Natural killer cell (primary cell): Measurements from ENCODE around the gene GNG3. TPM values are rescaled to one million over a fixed set of nuclear protein-coding genes. Genes with fewer than 3 reads are reported as not detected.
A peak's percentile ranks its signal among the peaks of the same experiment; 100 is the strongest.
"Not testable (repeated sequence)": the region's sequence is repeated elsewhere in the genome, so short reads cannot be mapped to it uniquely, and the experiment has no call there.

ENCODE experiments used
- ATAC-seq, 3 donors: fragments of 150-1000 bp in 2 of 3; fragments of 200-7000 bp in 1 of 3; cut with Tn5 transposase; 1 replicate in 1 of 3; 2 replicates in 2 of 3; pipeline ENCODE4 v1.10.0; 2021; ENCODE audit warnings: mild to moderate bottlenecking in 2 of 3, moderate library complexity in 2 of 3
- DNase-seq, 2 donors: peaks; one replicate each; pipeline versions ENCODE4 v3.0.0 to v3.0.0-alpha.2; 2013 to 2021; ENCODE audit warnings: mixed read lengths in 1 of 2
- H3K27ac ChIP-seq: one replicate; pipeline ENCODE4 v1.5.1; 2013; ENCODE audit warnings: mild to moderate bottlenecking, low read length
- H3K27me3 ChIP-seq: one replicate; pipeline ENCODE4 v1.6.1; 2013; ENCODE audit warnings: low read length; ENCODE audit not compliant: control insufficient read depth, insufficient read depth
- H3K36me3 ChIP-seq: one replicate; pipeline ENCODE4 v1.6.1; 2013; ENCODE audit warnings: low read length; ENCODE audit not compliant: control insufficient read depth, insufficient read depth
- H3K4me1 ChIP-seq: one replicate; pipeline ENCODE4 v1.6.1; 2013; ENCODE audit warnings: low read length; ENCODE audit not compliant: control insufficient read depth, insufficient read depth
- H3K4me3 ChIP-seq: one replicate; pipeline ENCODE4 v1.5.1; 2013; ENCODE audit warnings: low read length
- H3K9me3 ChIP-seq: one replicate; pipeline ENCODE4 v1.6.1; 2013; ENCODE audit warnings: low read length; ENCODE audit not compliant: control insufficient read depth, insufficient read depth
- H3K27ac Mint-ChIP-seq, 2 donors: one replicate each; pipeline ENCODE4 v1.8.0; 2022; ENCODE audit warnings: mild to moderate bottlenecking in 2 of 2, mixed read lengths in 2 of 2, moderate library complexity in 1 of 2
- H3K27me3 Mint-ChIP-seq, 2 donors: one replicate each; pipeline ENCODE4 v1.8.0; 2022; ENCODE audit warnings: low read depth in 2 of 2, mixed read lengths in 2 of 2
- H3K36me3 Mint-ChIP-seq: one replicate; pipeline ENCODE4 v1.8.0; 2022; ENCODE audit warnings: mixed read lengths
- H3K4me1 Mint-ChIP-seq, 2 donors: one replicate each; pipeline ENCODE4 v1.8.0; 2022; ENCODE audit warnings: mixed read lengths in 2 of 2
- H3K4me3 Mint-ChIP-seq: one replicate; pipeline ENCODE4 v1.8.0; 2022; ENCODE audit warnings: mild to moderate bottlenecking, moderate library complexity, mixed read lengths
- H3K9me3 Mint-ChIP-seq, 2 donors: one replicate each; pipeline ENCODE4 v1.8.0; 2022; ENCODE audit warnings: mixed read lengths in 2 of 2
- WGBS: methylation state at CpG from one replicate; pipeline ENCODE4 v1.1.7; 2013; ENCODE audit warnings: missing lambda C conversion rate; ENCODE audit not compliant: insufficient coverage; 5-methylcytosine and 5-hydroxymethylcytosine counted together
- intact Hi-C: fragments of 100-400 bp; cut with micrococcal nuclease; formaldehyde crosslinking; loops from one replicate; pipeline ENCODE4 v1.14.2; 2022
- total RNA-seq, 4 donors: library from RNA; stranded (reverse); fragments of 120-200 nt in 1 of 4; gene quantifications; one replicate each; pipeline versions ENCODE4 v1.2.3 to v1.2.4, GENCODE V29; 2013 to 2022
- TF ChIP-seq, protein P1 (sequence below): fragments of 200-600 bp; IDR thresholded peaks from one replicate; pipeline ENCODE4 v1.8.0; 2022; ENCODE audit warnings: antibody characterized with exemption

The GNG3 gene
- total RNA-seq, 3 donors from 2014 or later (not counting 1 experiment from before 2014, with no cell fraction given): not detected

DNA sequence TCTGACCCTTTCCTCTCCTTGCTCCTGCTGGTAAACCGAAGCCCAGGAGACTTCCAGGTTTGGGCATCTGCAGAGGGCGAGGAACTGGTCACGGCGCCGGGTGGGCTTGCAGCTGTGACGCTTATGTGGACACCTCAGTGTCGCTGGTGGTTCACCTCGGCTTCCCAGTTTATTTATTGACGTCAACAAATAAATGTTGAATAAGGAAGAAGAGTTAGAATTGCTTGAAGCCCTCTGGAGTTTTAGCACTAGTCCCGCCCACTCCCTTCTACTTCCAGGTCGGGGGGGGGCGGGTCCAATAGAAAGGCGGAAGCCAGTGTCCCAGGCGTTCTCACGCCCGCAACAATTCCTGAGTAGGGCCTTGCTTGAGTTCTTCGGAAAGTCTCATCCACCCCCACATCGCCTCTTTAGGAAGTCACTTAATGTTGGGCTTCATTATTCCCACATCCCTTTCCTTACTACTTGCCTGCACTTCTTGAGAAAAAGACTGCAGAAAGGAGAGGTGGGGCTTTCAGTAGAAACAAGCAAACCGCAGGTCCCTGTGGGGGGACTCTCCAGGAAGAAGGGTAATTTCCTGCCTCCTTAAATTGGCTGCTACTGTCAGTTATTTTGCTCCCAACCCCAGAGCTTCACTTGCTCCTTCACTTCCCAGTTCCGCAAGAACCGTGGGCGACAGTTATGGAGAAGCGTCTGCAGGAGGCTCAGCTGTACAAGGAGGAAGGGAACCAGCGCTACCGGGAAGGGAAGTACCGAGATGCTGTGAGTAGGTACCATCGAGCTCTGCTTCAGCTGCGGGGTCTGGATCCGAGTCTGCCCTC, 20.9 kb downstream of the GNG3 start, which contains the start of gene TTC9C:
TSS of gene TTC9C (plus strand) at position 316 of the 818 bp plus-strand sequence. CDS start at position 679, 363 bp downstream.
- Histone ChIP-seq H3K4me3 (peak within 1 kb of the TSS; percentile 91), H3K4me1 (peaks cover 44% of the 10 kb centered on the region), H3K36me3 (peaks cover 29% of the 10 kb centered on the region), H3K9me3 (no peaks in the 10 kb centered on the region), H3K27me3 (no peaks in the 10 kb centered on the region), H3K27ac (peak within 1 kb of the TSS; percentile 88)
- H3K36me3 Mint-ChIP-seq: peaks cover 14% of the 10 kb centered on the region
- intact Hi-C loops: loop anchor here (1.0 to 5.0 kb wide), 4 partner anchors 33 to 153 kb away; partner anchors contain the start of genes C11orf98, CSKMT and POLR2G
- peaks cover 49 to 59% of the 10 kb centered on the region in 2 donors for H3K4me1 Mint-ChIP-seq
- TF ChIP-seq, protein P1, sequence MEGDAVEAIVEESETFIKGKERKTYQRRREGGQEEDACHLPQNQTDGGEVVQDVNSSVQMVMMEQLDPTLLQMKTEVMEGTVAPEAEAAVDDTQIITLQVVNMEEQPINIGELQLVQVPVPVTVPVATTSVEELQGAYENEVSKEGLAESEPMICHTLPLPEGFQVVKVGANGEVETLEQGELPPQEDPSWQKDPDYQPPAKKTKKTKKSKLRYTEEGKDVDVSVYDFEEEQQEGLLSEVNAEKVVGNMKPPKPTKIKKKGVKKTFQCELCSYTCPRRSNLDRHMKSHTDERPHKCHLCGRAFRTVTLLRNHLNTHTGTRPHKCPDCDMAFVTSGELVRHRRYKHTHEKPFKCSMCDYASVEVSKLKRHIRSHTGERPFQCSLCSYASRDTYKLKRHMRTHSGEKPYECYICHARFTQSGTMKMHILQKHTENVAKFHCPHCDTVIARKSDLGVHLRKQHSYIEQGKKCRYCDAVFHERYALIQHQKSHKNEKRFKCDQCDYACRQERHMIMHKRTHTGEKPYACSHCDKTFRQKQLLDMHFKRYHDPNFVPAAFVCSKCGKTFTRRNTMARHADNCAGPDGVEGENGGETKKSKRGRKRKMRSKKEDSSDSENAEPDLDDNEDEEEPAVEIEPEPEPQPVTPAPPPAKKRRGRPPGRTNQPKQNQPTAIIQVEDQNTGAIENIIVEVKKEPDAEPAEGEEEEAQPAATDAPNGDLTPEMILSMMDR: no peak
- peak within 1 kb of the TSS; percentile 98 for H3K4me3 Mint-ChIP-seq
- 0% methylated on average over 29 of the region's 29 CpGs for WGBS
- H3K27ac Mint-ChIP-seq: peak within 1 kb of the TSS; percentile 99
- no peaks in the 10 kb centered on the region for H3K9me3 Mint-ChIP-seq
- H3K27me3 Mint-ChIP-seq: no peaks in the 10 kb centered on the region
- DNase-seq: peak; percentile 73 to 91
- peak; percentile 37 to 45 (median 41) for ATAC-seq

DNA sequence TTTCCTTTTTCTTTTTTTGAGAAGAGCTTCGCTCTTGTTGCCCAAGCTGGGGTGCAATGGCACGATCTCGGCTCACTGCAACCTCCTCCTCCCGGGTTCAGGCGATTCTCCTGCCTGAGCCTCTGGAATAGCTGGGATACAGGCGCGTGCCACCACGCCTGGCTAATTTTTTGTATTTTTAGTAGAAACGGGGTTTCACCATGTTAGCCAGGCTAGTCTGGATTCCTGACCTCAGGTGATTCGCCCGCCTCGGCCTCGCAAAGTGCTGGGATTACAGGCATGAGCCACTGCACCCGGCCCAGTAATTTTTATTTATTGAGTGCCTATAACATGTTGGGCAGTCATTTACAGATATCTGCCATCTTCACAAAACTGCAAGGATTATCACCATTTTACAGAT, 22.6 kb downstream of the GNG3 start:
- intact Hi-C loops, H3K27me3 ChIP-seq, H3K9me3 Mint-ChIP-seq, H3K9me3 ChIP-seq, DNase-seq, H3K27me3 Mint-ChIP-seq, H3K4me3 ChIP-seq, H3K36me3 Mint-ChIP-seq, ATAC-seq, H3K27ac ChIP-seq: not testable (repeated sequence)
- Mint-ChIP-seq H3K4me1 (peaks cover 34 to 42% of the 10 kb centered on the region in 2 donors), H3K4me3 (peak overlapping the region; percentile 72), H3K27ac (peak overlapping the region; percentile 58 to 99)
- 96% methylated on average over 14 of the region's 14 CpGs for WGBS
- H3K36me3 ChIP-seq: peaks cover 28% of the 10 kb centered on the region
- peaks cover 38% of the 10 kb centered on the region for H3K4me1 ChIP-seq

DNA sequence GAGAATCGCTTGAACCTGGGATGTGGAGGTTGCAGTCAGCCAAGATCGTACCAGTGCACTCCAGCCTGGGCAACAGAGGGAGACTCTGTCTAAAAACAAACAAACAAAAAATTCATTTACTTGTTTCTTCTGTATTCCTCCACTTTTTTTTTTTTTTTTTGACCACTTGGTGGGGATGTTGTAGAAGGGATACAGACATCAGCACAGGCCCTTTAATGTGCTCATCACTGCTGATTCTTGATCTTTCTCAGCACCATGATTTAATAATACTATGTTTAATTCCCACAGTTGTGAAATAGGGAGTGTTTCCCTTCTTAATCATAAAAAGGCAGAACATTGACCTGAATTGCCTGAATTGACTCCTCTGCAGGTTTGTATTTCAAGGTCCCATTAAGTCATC, 25.4 kb downstream of the GNG3 start:
- DNase-seq (peak in 1 of 2 donors; percentile 50), ATAC-seq (no peak)
- Mint-ChIP-seq H3K4me3 (no peak overlapping the region), H3K27ac (no peak overlapping the region), H3K9me3 (no peaks in the 10 kb centered on the region), H3K27me3 (no peaks in the 10 kb centered on the region), H3K4me1 (peaks cover 18% of the 10 kb centered on the region in 2 donors), H3K36me3 (peaks cover 5% of the 10 kb centered on the region)
- 90% methylated on average over 2 of the region's 2 CpGs for WGBS
- H3K27me3 ChIP-seq: no peaks in the 10 kb centered on the region
- peaks cover 43% of the 10 kb centered on the region for H3K36me3 ChIP-seq
- no peak overlapping the region for H3K4me3 ChIP-seq
- TF ChIP-seq, protein P1: no peak
- no peaks in the 10 kb centered on the region for H3K9me3 ChIP-seq
- intact Hi-C loops: no loop called here
- no peak overlapping the region for H3K27ac ChIP-seq
- peaks cover 24% of the 10 kb centered on the region for H3K4me1 ChIP-seq

GRCh38 chr11:62737196-62737595, 29.7 kb downstream of the GNG3 start:
- H3K36me3 Mint-ChIP-seq: peaks cover 5% of the 10 kb centered on the region
- TF ChIP-seq, protein P1: no peak
- Histone ChIP-seq H3K27ac (no peak overlapping the region), H3K9me3 (no peaks in the 10 kb centered on the region), H3K4me3 (no peak overlapping the region), H3K27me3 (no peaks in the 10 kb centered on the region), H3K36me3 (peaks cover 60% of the 10 kb centered on the region), H3K4me1 (no peaks in the 10 kb centered on the region)
- H3K9me3 Mint-ChIP-seq: no peaks in the 10 kb centered on the region
- no peak overlapping the region for H3K27ac Mint-ChIP-seq
- no peaks in the 10 kb centered on the region for H3K27me3 Mint-ChIP-seq
- peaks cover 0 to 6% of the 10 kb centered on the region in 2 donors for H3K4me1 Mint-ChIP-seq
- ATAC-seq: no peak
- no peak for DNase-seq
- intact Hi-C loops: no loop called here
- H3K4me3 Mint-ChIP-seq: no peak overlapping the region
